Measurements from ENCODE around the gene INPP5F. TPM values are rescaled to one million over a fixed set of nuclear protein-coding genes. Genes with fewer than 3 reads are reported as not detected.
"Not testable (repeated sequence)": the region's sequence is repeated elsewhere in the genome, so short reads cannot be mapped to it uniquely, and the experiment has no call there.

Gene INPP5F
- polyA plus RNA-seq, 1 donor (not counting 4 experiments of a cell fraction or from before 2014, with no cell fraction given), result 21.1 TPM

DNA sequence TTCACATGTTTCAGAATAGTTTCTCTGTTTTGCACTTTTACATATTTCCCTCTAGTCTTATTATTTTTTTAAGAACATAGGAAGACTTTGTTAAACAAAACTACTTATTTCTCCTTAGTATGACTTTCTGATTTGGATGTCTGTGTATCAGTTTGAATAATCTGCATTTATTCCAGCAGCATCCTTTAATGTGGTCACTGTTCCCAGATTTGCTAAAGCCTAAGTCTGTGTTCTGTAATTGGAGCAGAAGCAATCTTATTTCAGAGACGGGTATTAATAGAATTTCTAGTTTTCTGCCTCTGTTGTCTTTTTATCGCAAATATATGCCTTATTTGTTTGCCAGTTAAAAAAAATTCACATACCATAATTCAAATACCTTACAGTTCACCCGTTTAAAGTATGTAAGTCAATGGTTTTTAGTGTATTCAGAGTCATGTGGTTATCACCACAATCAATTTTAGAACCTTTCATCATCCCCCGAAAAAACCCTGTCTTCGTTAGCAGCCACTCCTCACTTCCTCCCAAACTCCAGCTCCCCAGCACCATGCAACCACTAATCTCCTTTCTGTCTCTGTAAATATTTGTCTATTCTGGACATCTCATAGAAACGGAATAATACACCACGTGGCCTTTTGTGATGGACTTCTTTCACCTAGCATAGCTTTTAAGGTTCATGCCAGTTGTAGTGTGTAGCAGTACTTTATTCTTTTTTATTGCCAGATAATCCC lies 58.7 kb downstream of the INPP5F start:
- H3K79me2 ChIP-seq (ENCODE audit: control insufficient read depth, insufficient read depth, low read length), result no peaks in the 10 kb centered on the region
- TF ChIP-seq, protein P1, sequence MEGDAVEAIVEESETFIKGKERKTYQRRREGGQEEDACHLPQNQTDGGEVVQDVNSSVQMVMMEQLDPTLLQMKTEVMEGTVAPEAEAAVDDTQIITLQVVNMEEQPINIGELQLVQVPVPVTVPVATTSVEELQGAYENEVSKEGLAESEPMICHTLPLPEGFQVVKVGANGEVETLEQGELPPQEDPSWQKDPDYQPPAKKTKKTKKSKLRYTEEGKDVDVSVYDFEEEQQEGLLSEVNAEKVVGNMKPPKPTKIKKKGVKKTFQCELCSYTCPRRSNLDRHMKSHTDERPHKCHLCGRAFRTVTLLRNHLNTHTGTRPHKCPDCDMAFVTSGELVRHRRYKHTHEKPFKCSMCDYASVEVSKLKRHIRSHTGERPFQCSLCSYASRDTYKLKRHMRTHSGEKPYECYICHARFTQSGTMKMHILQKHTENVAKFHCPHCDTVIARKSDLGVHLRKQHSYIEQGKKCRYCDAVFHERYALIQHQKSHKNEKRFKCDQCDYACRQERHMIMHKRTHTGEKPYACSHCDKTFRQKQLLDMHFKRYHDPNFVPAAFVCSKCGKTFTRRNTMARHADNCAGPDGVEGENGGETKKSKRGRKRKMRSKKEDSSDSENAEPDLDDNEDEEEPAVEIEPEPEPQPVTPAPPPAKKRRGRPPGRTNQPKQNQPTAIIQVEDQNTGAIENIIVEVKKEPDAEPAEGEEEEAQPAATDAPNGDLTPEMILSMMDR (optimal IDR thresholded peaks at IDR 0.05 in 1 of 3, IDR thresholded peaks at IDR 0.05 in 1 of 3, conservative IDR thresholded peaks at IDR 0.05 in 1 of 3; ENCODE audit: extremely low read depth in 1 of 3, insufficient read depth in 2 of 3, low read length in 3 of 3), result no peak
- no peak for TF ChIP-seq EZH2 (IDR thresholded peaks at IDR 0.05; ENCODE audit: low read length)
- H3K4me1 ChIP-seq (ENCODE audit: control insufficient read depth, extremely low read depth, insufficient read depth, low read length), result no peaks in the 10 kb centered on the region
- H3K27me3 ChIP-seq (ENCODE audit: control insufficient read depth, extremely low read depth, insufficient read depth, low read length), result no peaks in the 10 kb centered on the region
- H3K4me3 ChIP-seq (ENCODE audit: control insufficient read depth in 2 of 3, extremely low read depth in 1 of 3, insufficient read depth in 2 of 3, low read depth in 1 of 3, low read length in 3 of 3), result no peak overlapping the region
- H4K20me1 ChIP-seq (ENCODE audit: control insufficient read depth, extremely low read depth, insufficient read depth, low read length), result no peaks in the 10 kb centered on the region
- H3K9me3 ChIP-seq (ENCODE audit: control insufficient read depth, low read depth, low read length), result no peaks in the 10 kb centered on the region
- H3K9ac ChIP-seq (ENCODE audit: control insufficient read depth, extremely low read depth, insufficient read depth, low read length), result no peak overlapping the region
- H3K4me2 ChIP-seq (ENCODE audit: control insufficient read depth, extremely low read depth, insufficient read depth, low read depth, low read length), result no peak overlapping the region
- H3K9me1 ChIP-seq (ENCODE audit: control insufficient read depth, extremely low read depth, insufficient read depth, low read length), result no peaks in the 10 kb centered on the region
- no peak for DNase-seq (ENCODE audit: low read depth, low spot score)
- no peaks in the 10 kb centered on the region for H3K36me3 ChIP-seq (ENCODE audit: control insufficient read depth in 2 of 2, extremely low read depth in 1 of 2, insufficient read depth in 2 of 2, low read length in 2 of 2)
- dilution Hi-C loops (cut with MboI; ENCODE audit: extremely low pct_ligation_motif_present, low sequenced_read_pairs), result no loop called here
- no peak overlapping the region for H3K27ac ChIP-seq (ENCODE audit: control insufficient read depth, insufficient read depth, low read length)
- no peak for FAIRE-seq
- no peak overlapping the region for H2AFZ ChIP-seq (ENCODE audit: control insufficient read depth, low read length)

DNA sequence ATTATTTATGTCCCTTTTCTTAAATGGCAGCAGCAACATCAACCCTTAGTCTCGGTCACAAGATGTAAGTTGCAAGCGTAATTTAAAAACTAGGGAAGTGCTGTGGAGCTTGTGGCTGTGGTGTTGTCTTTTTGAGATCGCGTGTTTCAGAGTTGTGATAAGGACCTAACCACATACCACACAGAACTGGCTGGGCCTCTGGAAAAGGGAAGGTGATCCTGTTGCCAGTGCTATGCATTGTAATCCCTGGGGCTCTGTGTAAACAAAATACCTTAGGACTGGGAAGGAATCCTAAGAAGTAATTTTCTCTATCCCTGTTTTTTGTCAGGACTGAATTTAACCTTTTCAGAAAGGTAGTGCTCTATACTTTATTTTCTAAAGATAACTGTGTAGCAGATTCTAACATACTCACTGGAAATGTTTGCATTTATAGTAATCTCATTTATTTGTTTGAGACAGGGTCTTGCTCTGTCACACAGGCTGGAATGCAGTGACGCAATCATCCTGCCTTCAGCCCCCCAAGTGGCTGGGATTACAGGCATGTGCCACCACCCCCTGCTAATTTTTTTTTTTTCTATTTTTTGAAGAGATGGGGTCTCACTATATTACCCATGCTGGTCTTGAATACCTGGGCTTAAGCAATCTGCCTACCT lies 60.4 kb downstream of the INPP5F start:
- no peak overlapping the region for H3K4me2 ChIP-seq (ENCODE audit: control insufficient read depth, extremely low read depth, insufficient read depth, low read depth, low read length)
- no peaks in the 10 kb centered on the region for H3K36me3 ChIP-seq (ENCODE audit: control insufficient read depth in 2 of 2, extremely low read depth in 1 of 2, insufficient read depth in 2 of 2, low read length in 2 of 2)
- TF ChIP-seq, protein P1 (optimal IDR thresholded peaks at IDR 0.05 in 1 of 3, IDR thresholded peaks at IDR 0.05 in 1 of 3, conservative IDR thresholded peaks at IDR 0.05 in 1 of 3; ENCODE audit: extremely low read depth in 1 of 3, insufficient read depth in 2 of 3, low read length in 3 of 3), result no peak
- TF ChIP-seq EZH2 (IDR thresholded peaks at IDR 0.05; ENCODE audit: low read length), result no peak
- no peak for DNase-seq (ENCODE audit: low read depth, low spot score)
- H4K20me1 ChIP-seq (ENCODE audit: control insufficient read depth, extremely low read depth, insufficient read depth, low read length), result no peaks in the 10 kb centered on the region
- no peaks in the 10 kb centered on the region for H3K79me2 ChIP-seq (ENCODE audit: control insufficient read depth, insufficient read depth, low read length)
- H3K27me3 ChIP-seq (ENCODE audit: control insufficient read depth, extremely low read depth, insufficient read depth, low read length), result no peaks in the 10 kb centered on the region
- no peak overlapping the region for H2AFZ ChIP-seq (ENCODE audit: control insufficient read depth, low read length)
- no peak overlapping the region for H3K9ac ChIP-seq (ENCODE audit: control insufficient read depth, extremely low read depth, insufficient read depth, low read length)
- no peak for FAIRE-seq
- no peaks in the 10 kb centered on the region for H3K4me1 ChIP-seq (ENCODE audit: control insufficient read depth, extremely low read depth, insufficient read depth, low read length)
- H3K9me3 ChIP-seq (ENCODE audit: control insufficient read depth, low read depth, low read length), result no peaks in the 10 kb centered on the region
- H3K9me1 ChIP-seq (ENCODE audit: control insufficient read depth, extremely low read depth, insufficient read depth, low read length), result no peaks in the 10 kb centered on the region
- no peak overlapping the region for H3K4me3 ChIP-seq (ENCODE audit: control insufficient read depth in 2 of 3, extremely low read depth in 1 of 3, insufficient read depth in 2 of 3, low read depth in 1 of 3, low read length in 3 of 3)
- dilution Hi-C loops (cut with MboI; ENCODE audit: extremely low pct_ligation_motif_present, low sequenced_read_pairs), result no loop called here
- H3K27ac ChIP-seq (ENCODE audit: control insufficient read depth, insufficient read depth, low read length), result no peak overlapping the region

DNA sequence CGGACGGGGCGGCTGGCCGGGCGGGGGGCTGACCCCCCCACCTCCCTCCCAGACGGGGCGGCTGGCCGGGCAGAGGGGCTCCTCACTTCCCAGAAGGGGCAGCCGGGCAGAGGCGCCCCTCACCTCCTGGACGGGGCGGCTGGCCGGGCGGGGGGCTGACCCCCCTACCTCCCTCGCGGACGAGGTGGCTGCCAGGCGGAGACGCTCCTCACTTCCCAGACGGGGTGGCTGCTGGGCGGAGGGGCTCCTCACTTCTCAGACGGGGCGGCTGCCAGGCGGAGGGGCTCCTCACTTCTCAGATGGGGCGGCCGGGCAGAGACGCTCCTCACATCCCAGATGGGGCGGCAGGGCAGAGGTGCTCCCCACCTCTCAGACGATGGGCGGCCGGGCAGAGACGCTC lies 69.3 kb downstream of the INPP5F start:
- H3K27me3 ChIP-seq (ENCODE audit: control insufficient read depth, extremely low read depth, insufficient read depth, low read length); H3K36me3 ChIP-seq (ENCODE audit: control insufficient read depth in 2 of 2, extremely low read depth in 1 of 2, insufficient read depth in 2 of 2, low read length in 2 of 2); H3K27ac ChIP-seq (ENCODE audit: control insufficient read depth, insufficient read depth, low read length); FAIRE-seq; H3K9me1 ChIP-seq (ENCODE audit: control insufficient read depth, extremely low read depth, insufficient read depth, low read length); H3K4me3 ChIP-seq (ENCODE audit: control insufficient read depth in 2 of 3, extremely low read depth in 1 of 3, insufficient read depth in 2 of 3, low read depth in 1 of 3, low read length in 3 of 3); DNase-seq (ENCODE audit: low read depth, low spot score); dilution Hi-C loops (cut with MboI; ENCODE audit: extremely low pct_ligation_motif_present, low sequenced_read_pairs); H4K20me1 ChIP-seq (ENCODE audit: control insufficient read depth, extremely low read depth, insufficient read depth, low read length); H2AFZ ChIP-seq (ENCODE audit: control insufficient read depth, low read length); H3K4me2 ChIP-seq (ENCODE audit: control insufficient read depth, extremely low read depth, insufficient read depth, low read depth, low read length); H3K79me2 ChIP-seq (ENCODE audit: control insufficient read depth, insufficient read depth, low read length); H3K9me3 ChIP-seq (ENCODE audit: control insufficient read depth, low read depth, low read length); H3K4me1 ChIP-seq (ENCODE audit: control insufficient read depth, extremely low read depth, insufficient read depth, low read length); H3K9ac ChIP-seq (ENCODE audit: control insufficient read depth, extremely low read depth, insufficient read depth, low read length): not testable (repeated sequence)
